Peyer's patch (tissue), 4 donors: ENCODE measurements around the gene CDH26.

Experiments used
- POLR2A ChIP-seq, 2 donors: fragments of 450-650 bp; IDR thresholded peaks; one replicate each; pipeline ENCODE4 v1.5.1; 2017; ENCODE audit warnings: antibody characterized with exemption in 2 of 2, mild to moderate bottlenecking in 2 of 2, moderate library complexity in 2 of 2
- TF ChIP-seq, protein P1 (sequence below), 6 experiments: fragments of 450-650 bp in 4 of 6; fragments of 200-600 bp in 2 of 6; sonication (generic) in 1 of 6; IDR thresholded peaks; one replicate each; pipeline ENCODE4 v1.5.1; 2017 to 2019; ENCODE audit warnings: antibody characterized with exemption in 6 of 6, mild to moderate bottlenecking in 3 of 6, moderate library complexity in 1 of 6

DNA sequence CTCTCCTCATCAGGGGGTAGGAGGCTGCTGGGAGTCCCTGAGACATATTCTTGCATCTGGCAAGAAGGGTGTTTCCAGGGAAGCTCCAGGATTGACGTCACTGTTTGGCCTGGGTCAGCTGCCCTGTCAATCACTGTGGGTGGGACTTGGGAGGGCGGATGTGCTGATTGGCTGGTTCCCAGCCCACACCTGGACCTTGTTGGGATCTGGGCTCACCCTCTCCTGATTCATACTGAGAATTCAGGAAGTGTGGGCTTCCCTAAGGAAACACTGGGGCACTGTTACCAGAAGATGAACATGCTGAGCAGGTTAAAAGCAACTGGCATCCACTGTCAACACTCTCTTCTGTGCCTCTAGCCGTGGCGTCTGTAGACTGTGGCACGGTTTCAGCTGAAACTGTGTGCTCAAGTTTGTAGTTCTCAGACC lies 36.5 kb downstream of the CDH26 start:
- TF ChIP-seq, protein P1, sequence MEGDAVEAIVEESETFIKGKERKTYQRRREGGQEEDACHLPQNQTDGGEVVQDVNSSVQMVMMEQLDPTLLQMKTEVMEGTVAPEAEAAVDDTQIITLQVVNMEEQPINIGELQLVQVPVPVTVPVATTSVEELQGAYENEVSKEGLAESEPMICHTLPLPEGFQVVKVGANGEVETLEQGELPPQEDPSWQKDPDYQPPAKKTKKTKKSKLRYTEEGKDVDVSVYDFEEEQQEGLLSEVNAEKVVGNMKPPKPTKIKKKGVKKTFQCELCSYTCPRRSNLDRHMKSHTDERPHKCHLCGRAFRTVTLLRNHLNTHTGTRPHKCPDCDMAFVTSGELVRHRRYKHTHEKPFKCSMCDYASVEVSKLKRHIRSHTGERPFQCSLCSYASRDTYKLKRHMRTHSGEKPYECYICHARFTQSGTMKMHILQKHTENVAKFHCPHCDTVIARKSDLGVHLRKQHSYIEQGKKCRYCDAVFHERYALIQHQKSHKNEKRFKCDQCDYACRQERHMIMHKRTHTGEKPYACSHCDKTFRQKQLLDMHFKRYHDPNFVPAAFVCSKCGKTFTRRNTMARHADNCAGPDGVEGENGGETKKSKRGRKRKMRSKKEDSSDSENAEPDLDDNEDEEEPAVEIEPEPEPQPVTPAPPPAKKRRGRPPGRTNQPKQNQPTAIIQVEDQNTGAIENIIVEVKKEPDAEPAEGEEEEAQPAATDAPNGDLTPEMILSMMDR (IDR thresholded peaks at IDR 0.05) = no peak
- no peak for TF ChIP-seq POLR2A (IDR thresholded peaks at IDR 0.05)
